HS-5 (cell line): ENCODE data around the gene ASPN.

Source experiments
- DNase-seq: peaks from one replicate; pipeline ENCODE4 v3.0.0-alpha.2; 2012; ENCODE audit warnings: low read depth

Gene ASPN

DNA sequence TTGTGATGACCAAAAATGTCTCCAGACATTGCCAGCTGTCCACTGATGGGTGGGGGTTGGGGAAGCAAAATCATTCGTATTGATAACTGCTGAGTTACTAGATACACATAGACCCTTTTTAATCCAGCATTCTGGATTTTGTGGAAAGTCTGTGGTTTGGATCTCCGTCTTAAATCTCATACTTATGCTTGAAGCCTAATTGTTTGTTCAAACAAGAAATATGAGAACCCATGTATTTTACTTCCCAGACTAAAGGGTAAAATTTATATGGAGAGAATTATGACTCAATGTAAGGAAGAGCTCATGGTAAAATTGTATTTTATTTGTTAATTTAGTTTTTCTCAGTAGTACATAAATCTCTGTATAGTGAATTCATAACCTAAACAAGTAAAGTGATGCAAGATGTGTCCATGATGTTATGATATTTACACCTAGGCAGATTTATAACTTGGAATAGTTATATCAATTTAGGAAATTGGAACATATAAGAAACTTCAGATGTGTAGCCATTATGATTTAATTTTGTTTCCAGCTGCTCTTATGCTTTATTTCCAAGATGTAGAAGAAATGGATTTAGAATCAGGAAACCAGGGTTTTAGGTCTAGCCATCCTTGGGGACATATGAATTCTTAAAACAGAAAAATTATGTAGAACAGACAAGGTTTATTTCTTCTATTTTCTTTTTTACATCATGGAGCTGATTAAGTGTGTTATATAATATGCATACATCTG, 73.4 kb downstream of the ASPN start:
- no peak for DNase-seq

DNA sequence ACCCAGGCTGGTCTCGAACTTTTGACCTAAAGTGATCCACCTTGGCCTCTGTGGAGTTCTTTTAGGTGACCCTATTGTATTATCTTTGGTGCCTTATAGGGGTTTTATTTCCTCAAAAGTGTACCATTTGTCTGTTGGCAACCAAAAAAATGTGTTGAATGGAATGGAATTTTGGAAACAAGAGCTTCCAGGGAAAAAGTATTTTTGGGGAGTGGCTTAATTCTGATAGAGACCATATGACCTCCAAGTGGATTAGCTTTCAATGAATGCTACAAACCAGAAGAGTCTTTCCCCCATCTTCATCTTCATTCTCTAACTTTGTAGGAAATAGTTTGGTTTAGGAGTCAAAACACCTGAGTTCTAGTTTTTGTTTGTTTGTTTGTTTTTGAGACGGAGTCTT, 74.5 kb downstream of the ASPN start:
- DNase-seq = no peak

DNA sequence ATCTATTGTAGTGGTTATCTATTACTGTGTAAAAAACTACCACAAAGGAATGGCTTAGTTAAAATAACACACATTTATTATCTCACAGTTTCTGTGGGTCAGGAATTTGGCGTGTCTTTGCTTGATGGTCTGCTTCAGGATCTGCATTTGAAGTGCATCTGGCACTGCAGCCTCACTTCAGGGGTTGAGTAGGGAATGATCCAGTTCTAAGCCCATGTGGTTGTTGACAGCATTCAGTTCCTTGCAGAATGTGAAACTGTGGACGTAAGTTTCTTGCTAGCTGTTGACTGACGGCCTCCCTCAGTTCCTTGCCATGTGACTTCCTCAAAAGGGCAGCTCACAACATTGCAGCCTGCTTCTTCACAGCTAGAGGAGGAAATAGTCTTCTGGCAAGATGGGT, 75.8 kb downstream of the ASPN start:
- no peak for DNase-seq
